Smooth muscle cell of trachea (primary cell): Measurements from ENCODE around the gene ZNF648. TPM values are rescaled to one million over a fixed set of nuclear protein-coding genes. Genes with fewer than 3 reads are reported as not detected.

Source experiments
- total RNA-seq: library from RNA; depleted of rRNA; stranded (reverse); fragments of >200 nt; gene quantifications from 2 replicates; pipeline ENCODE4 v1.2.1, GENCODE V29; 2014

ZNF648 gene
- total RNA-seq: not detected in 2 replicates

GRCh38 chr1:182061594-182061993, at the start of gene ZNF648:
Gene ZNF648, minus strand, starts transcription at chr1:182061712. Its CDS starts 3,702 bp downstream, at chr1:182058010.

